ENCODE data around the gene ABCG5. TPM values are rescaled to one million over a fixed set of nuclear protein-coding genes. Genes with fewer than 3 reads are reported as not detected.

The ABCG5 gene
- total and polyA plus RNA-seq, 4 donors = 8.8 TPM; not detected in 3

- H3K4me3 ChIP-seq (ENCODE audit: low read length in 2 of 2) = no peak overlapping the region
- H3K9me3 ChIP-seq (ENCODE audit: control insufficient read depth, low read length) = no peaks in the 10 kb centered on the region
- DNase-seq (no peak), ATAC-seq (ENCODE audit: low FRiP score) (no peak)
- WGBS, 2 donors = 91 to 93% methylated on average over 2 of the region's 2 CpGs
- intact Hi-C loops (cut with DNase I) = no loop called here
- no peaks in the 10 kb centered on the region for H3K4me1 ChIP-seq (ENCODE audit: control insufficient read depth in 1 of 2, insufficient read depth in 2 of 2, low read length in 2 of 2)
- no peak overlapping the region for H3K27ac ChIP-seq (ENCODE audit: low read depth in 1 of 2, low read length in 2 of 2)
- peaks cover 2 to 10% of the 10 kb centered on the region in 2 donors for H3K36me3 ChIP-seq (ENCODE audit: control insufficient read depth in 1 of 2, insufficient read depth in 2 of 2, low read length in 1 of 2)
- H3K27me3 ChIP-seq (ENCODE audit: control insufficient read depth in 1 of 2, insufficient read depth in 2 of 2, low read length in 1 of 2) = no peaks in the 10 kb centered on the region
Observed at GRCh38 chr2:43806719-43807031, 32.0 kb downstream of the ABCG5 start.

- ATAC-seq (ENCODE audit: low FRiP score) (no peak), DNase-seq (no peak)
- H3K27ac ChIP-seq (ENCODE audit: low read depth in 1 of 2, low read length in 2 of 2) = no peak overlapping the region
- 73 to 77% methylated on average over 1 of the region's 1 CpG for WGBS, 2 donors
- H3K36me3 ChIP-seq (ENCODE audit: control insufficient read depth in 1 of 2, insufficient read depth in 2 of 2, low read length in 1 of 2) = peaks cover 0 to 3% of the 10 kb centered on the region in 2 donors
- no peaks in the 10 kb centered on the region for H3K27me3 ChIP-seq (ENCODE audit: control insufficient read depth in 1 of 2, insufficient read depth in 2 of 2, low read length in 1 of 2)
- H3K9me3 ChIP-seq (ENCODE audit: control insufficient read depth, low read length) = no peaks in the 10 kb centered on the region
- H3K4me3 ChIP-seq (ENCODE audit: low read length in 2 of 2) = no peak overlapping the region
- H3K4me1 ChIP-seq (ENCODE audit: control insufficient read depth in 1 of 2, insufficient read depth in 2 of 2, low read length in 2 of 2) = no peaks in the 10 kb centered on the region
- intact Hi-C loops (cut with DNase I) = no loop called here
Observed at GRCh38 chr2:43803113-43803512, 35.5 kb downstream of the ABCG5 start.

GRCh38 chr2:43802135-43802534, 36.5 kb downstream of the ABCG5 start:
- no peak for DNase-seq
- intact Hi-C loops (cut with DNase I) = no loop called here
- Histone ChIP-seq H3K27me3 (ENCODE audit: control insufficient read depth in 1 of 2, insufficient read depth in 2 of 2, low read length in 1 of 2) (no peaks in the 10 kb centered on the region), H3K27ac (ENCODE audit: low read depth in 1 of 2, low read length in 2 of 2) (no peak overlapping the region), H3K9me3 (ENCODE audit: control insufficient read depth, low read length) (no peaks in the 10 kb centered on the region), H3K36me3 (ENCODE audit: control insufficient read depth in 1 of 2, insufficient read depth in 2 of 2, low read length in 1 of 2) (peaks cover 0 to 3% of the 10 kb centered on the region in 2 donors), H3K4me1 (ENCODE audit: control insufficient read depth in 1 of 2, insufficient read depth in 2 of 2, low read length in 2 of 2) (no peaks in the 10 kb centered on the region), H3K4me3 (ENCODE audit: low read length in 2 of 2) (no peak overlapping the region)
- no peak for ATAC-seq (ENCODE audit: low FRiP score)
- WGBS, 2 donors = 97 to 99% methylated on average over 2 of the region's 2 CpGs

- no peak for ATAC-seq (ENCODE audit: low FRiP score)
- Histone ChIP-seq H3K4me3 (ENCODE audit: low read length in 2 of 2) (no peak overlapping the region), H3K36me3 (ENCODE audit: control insufficient read depth in 1 of 2, insufficient read depth in 2 of 2, low read length in 1 of 2) (peaks cover 0 to 3% of the 10 kb centered on the region in 2 donors)
Observed at GRCh38 chr2:43800894-43801293, 37.7 kb downstream of the ABCG5 start.

GRCh38 chr2:43798300-43798699, 40.3 kb downstream of the ABCG5 start:
- no peaks in the 10 kb centered on the region for H3K4me1 ChIP-seq (ENCODE audit: control insufficient read depth in 1 of 2, insufficient read depth in 2 of 2, low read length in 2 of 2)
- no peaks in the 10 kb centered on the region for H3K9me3 ChIP-seq (ENCODE audit: control insufficient read depth, low read length)
- H3K4me3 ChIP-seq (ENCODE audit: low read length in 2 of 2) = no peak overlapping the region
- DNase-seq (no peak), ATAC-seq (ENCODE audit: low FRiP score) (no peak)
- 67 to 70% methylated on average over 4 of the region's 4 CpGs for WGBS, 2 donors
- no peaks in the 10 kb centered on the region for H3K27me3 ChIP-seq (ENCODE audit: control insufficient read depth in 1 of 2, insufficient read depth in 2 of 2, low read length in 1 of 2)
- intact Hi-C loops (cut with DNase I) = no loop called here
- no peaks in the 10 kb centered on the region for H3K36me3 ChIP-seq (ENCODE audit: control insufficient read depth in 1 of 2, insufficient read depth in 2 of 2, low read length in 1 of 2)
- H3K27ac ChIP-seq (ENCODE audit: low read depth in 1 of 2, low read length in 2 of 2) = no peak overlapping the region

More at GRCh38 chr2:43800894-43801293, 37.7 kb downstream of the ABCG5 start:
- Histone ChIP-seq H3K4me1 (ENCODE audit: control insufficient read depth in 1 of 2, insufficient read depth in 2 of 2, low read length in 2 of 2) (no peaks in the 10 kb centered on the region), H3K27ac (ENCODE audit: low read depth in 1 of 2, low read length in 2 of 2) (no peak overlapping the region), H3K9me3 (ENCODE audit: control insufficient read depth, low read length) (no peaks in the 10 kb centered on the region), H3K27me3 (ENCODE audit: control insufficient read depth in 1 of 2, insufficient read depth in 2 of 2, low read length in 1 of 2) (no peaks in the 10 kb centered on the region)
- DNase-seq = no peak
- intact Hi-C loops (cut with DNase I) = no loop called here

GRCh38 chr2:43796206-43796605, 42.4 kb downstream of the ABCG5 start:
- H3K27ac ChIP-seq (ENCODE audit: low read depth in 1 of 2, low read length in 2 of 2) = no peak overlapping the region
- no peaks in the 10 kb centered on the region for H3K9me3 ChIP-seq (ENCODE audit: control insufficient read depth, low read length)
- intact Hi-C loops (cut with DNase I) = no loop called here
- H3K4me3 ChIP-seq (ENCODE audit: low read length in 2 of 2) = no peak overlapping the region
- no peaks in the 10 kb centered on the region for H3K4me1 ChIP-seq (ENCODE audit: control insufficient read depth in 1 of 2, insufficient read depth in 2 of 2, low read length in 2 of 2)
- ATAC-seq (ENCODE audit: low FRiP score) (no peak), DNase-seq (no peak)
- 51 to 63% methylated on average over 1 of the region's 1 CpG for WGBS, 2 donors
- no peaks in the 10 kb centered on the region for H3K36me3 ChIP-seq (ENCODE audit: control insufficient read depth in 1 of 2, insufficient read depth in 2 of 2, low read length in 1 of 2)
- H3K27me3 ChIP-seq (ENCODE audit: control insufficient read depth in 1 of 2, insufficient read depth in 2 of 2, low read length in 1 of 2) = no peaks in the 10 kb centered on the region

GRCh38 chr2:43794956-43795355, 43.7 kb downstream of the ABCG5 start:
- H3K36me3 ChIP-seq (ENCODE audit: control insufficient read depth in 1 of 2, insufficient read depth in 2 of 2, low read length in 1 of 2) = no peaks in the 10 kb centered on the region
- intact Hi-C loops (cut with DNase I) = no loop called here

GRCh38 chr2:43792653-43793052, 46.0 kb downstream of the ABCG5 start:
- intact Hi-C loops (cut with DNase I) = no loop called here
- H3K4me1 ChIP-seq (ENCODE audit: control insufficient read depth in 1 of 2, insufficient read depth in 2 of 2, low read length in 2 of 2) = peaks cover 0 to 3% of the 10 kb centered on the region in 2 donors
- H3K36me3 ChIP-seq (ENCODE audit: control insufficient read depth in 1 of 2, insufficient read depth in 2 of 2, low read length in 1 of 2) = no peaks in the 10 kb centered on the region
- H3K27me3 ChIP-seq (ENCODE audit: control insufficient read depth in 1 of 2, insufficient read depth in 2 of 2, low read length in 1 of 2) = no peaks in the 10 kb centered on the region
- DNase-seq = no peak
- ATAC-seq (ENCODE audit: low FRiP score) = no peak
- H3K9me3 ChIP-seq (ENCODE audit: control insufficient read depth, low read length) = no peaks in the 10 kb centered on the region
- 89 to 94% methylated on average over 3 of the region's 3 CpGs for WGBS, 2 donors
- H3K4me3 ChIP-seq (ENCODE audit: low read length in 2 of 2) = no peak overlapping the region
- H3K27ac ChIP-seq (ENCODE audit: low read depth in 1 of 2, low read length in 2 of 2) = no peak overlapping the region

More at GRCh38 chr2:43794956-43795355, 43.7 kb downstream of the ABCG5 start:
- DNase-seq = no peak
- 94 to 96% methylated on average over 9 of the region's 9 CpGs for WGBS, 2 donors
- Histone ChIP-seq H3K27me3 (ENCODE audit: control insufficient read depth in 1 of 2, insufficient read depth in 2 of 2, low read length in 1 of 2) (no peaks in the 10 kb centered on the region), H3K27ac (ENCODE audit: low read depth in 1 of 2, low read length in 2 of 2) (no peak overlapping the region), H3K4me1 (ENCODE audit: control insufficient read depth in 1 of 2, insufficient read depth in 2 of 2, low read length in 2 of 2) (no peaks in the 10 kb centered on the region), H3K4me3 (ENCODE audit: low read length in 2 of 2) (no peak overlapping the region), H3K9me3 (ENCODE audit: control insufficient read depth, low read length) (no peaks in the 10 kb centered on the region)
- no peak for ATAC-seq (ENCODE audit: low FRiP score)

- intact Hi-C loops (cut with DNase I) = no loop called here
- ATAC-seq (ENCODE audit: low FRiP score) (no peak), DNase-seq (no peak)
- Histone ChIP-seq H3K9me3 (ENCODE audit: control insufficient read depth, low read length) (no peaks in the 10 kb centered on the region), H3K4me1 (ENCODE audit: control insufficient read depth in 1 of 2, insufficient read depth in 2 of 2, low read length in 2 of 2) (peaks cover 0 to 3% of the 10 kb centered on the region in 2 donors), H3K27ac (ENCODE audit: low read depth in 1 of 2, low read length in 2 of 2) (no peak overlapping the region), H3K36me3 (ENCODE audit: control insufficient read depth in 1 of 2, insufficient read depth in 2 of 2, low read length in 1 of 2) (peaks cover 1 to 3% of the 10 kb centered on the region in 2 donors), H3K27me3 (ENCODE audit: control insufficient read depth in 1 of 2, insufficient read depth in 2 of 2, low read length in 1 of 2) (no peaks in the 10 kb centered on the region), H3K4me3 (ENCODE audit: low read length in 2 of 2) (no peak overlapping the region)
- WGBS, 2 donors = 94 to 100% methylated on average over 2 of the region's 2 CpGs
Observed at GRCh38 chr2:43791035-43791765, 47.4 kb downstream of the ABCG5 start.
